HEK293 (cell line): Measurements from ENCODE around the gene PCDHA9.
A peak's percentile ranks its signal among the peaks of the same experiment; 100 is the strongest.

Experiments used
- CTCF ChIA-PET: fragments of 350-600 bp; formaldehyde crosslinking; extraction: SDS; loops from one replicate; lab custom pipeline; 2021; ENCODE audit warnings: antibody characterized with exemption; lab: Yijun Ruan, JAX
- POLR2A ChIA-PET: fragments of 300-600 bp; formaldehyde crosslinking; extraction: SDS; loops from one replicate; lab custom pipeline; 2020; ENCODE audit warnings: antibody characterized with exemption, inconsistent platforms; lab: Yijun Ruan, JAX
- H3K27ac ChIP-seq: fragments of 200-500 bp; sonication (Bioruptor generic); 2 replicates; pipeline ENCODE4 v1.5.1; 2014; ENCODE audit warnings: low read depth, low read length, control low read depth, inconsistent platforms; ENCODE audit errors: extremely low read depth
- H3K36me3 ChIP-seq, 2 experiments: fragments of 200-500 bp in 1 of 2; sonication (Bioruptor generic) in 1 of 2; 1 replicate in 1 of 2; 2 replicates in 1 of 2; pipeline ENCODE4 v1.5.1; 2014 to 2017; ENCODE audit warnings: inconsistent platforms in 2 of 2, low read length in 2 of 2; ENCODE audit not compliant: control insufficient read depth in 2 of 2, insufficient read depth in 1 of 2
- H3K4me1 ChIP-seq: fragments of 200-500 bp; sonication (Bioruptor generic); 2 replicates; pipeline ENCODE4 v1.5.1; 2014; ENCODE audit warnings: mild to moderate bottlenecking, low read length, inconsistent platforms; ENCODE audit not compliant: control insufficient read depth, insufficient read depth
- H3K4me3 ChIP-seq: 2 replicates; pipeline ENCODE4 v1.5.1; 2011; ENCODE audit warnings: low read depth, mild to moderate bottlenecking, control low read depth, low read length, moderate library complexity
- H3K9me3 ChIP-seq: fragments of 200-500 bp; sonication (Bioruptor generic); 2 replicates; pipeline ENCODE4 v1.5.1; 2014; ENCODE audit warnings: low read depth, low read length, inconsistent platforms; ENCODE audit not compliant: control insufficient read depth, insufficient read depth
- FEZF1 ChIP-seq: fragments of 450-650 bp; formaldehyde crosslinking; IDR thresholded peaks from 2 replicates; pipeline ENCODE4 v1.5.1; 2016; ENCODE audit warnings: missing biosample characterization, missing genetic modification characterization
- HIC1 ChIP-seq: fragments of 450-650 bp; formaldehyde crosslinking; IDR thresholded peaks from 2 replicates; pipeline ENCODE4 v1.5.1; 2016; ENCODE audit warnings: missing biosample characterization, missing genetic modification characterization
- REST ChIP-seq: fragments of 450-650 bp; formaldehyde crosslinking; IDR thresholded peaks from 2 replicates; pipeline ENCODE4 v1.5.1; 2016; ENCODE audit warnings: missing biosample characterization, missing genetic modification characterization
- ZBTB17 ChIP-seq: fragments of 450-650 bp; formaldehyde crosslinking; IDR thresholded peaks from 2 replicates; pipeline ENCODE4 v1.5.1; 2016; ENCODE audit warnings: missing biosample characterization, missing genetic modification characterization
- ZBTB6 ChIP-seq: fragments of 450-650 bp; formaldehyde crosslinking; IDR thresholded peaks from 2 replicates; pipeline ENCODE4 v1.5.1; 2017; ENCODE audit warnings: missing biosample characterization, missing genetic modification characterization
- ZNF132 ChIP-seq: fragments of 450-650 bp; formaldehyde crosslinking; IDR thresholded peaks from 2 replicates; pipeline ENCODE4 v1.5.1; 2017; ENCODE audit warnings: missing biosample characterization, missing genetic modification characterization, borderline replicate concordance
- ZNF23 ChIP-seq: fragments of 450-650 bp; formaldehyde crosslinking; IDR thresholded peaks from 2 replicates; pipeline ENCODE4 v1.5.1; 2016; ENCODE audit warnings: missing biosample characterization, missing genetic modification characterization, borderline replicate concordance
- ZNF292 ChIP-seq: fragments of 450-650 bp; formaldehyde crosslinking; IDR thresholded peaks from 2 replicates; pipeline ENCODE4 v1.5.1; 2016; ENCODE audit warnings: low read depth, missing biosample characterization, missing genetic modification characterization, borderline replicate concordance
- ZNF335 ChIP-seq: fragments of 450-650 bp; formaldehyde crosslinking; conservative IDR thresholded peaks from 2 replicates; pipeline ENCODE4 v1.5.1; 2016; ENCODE audit warnings: missing biosample characterization, missing genetic modification characterization
- ZNF350 ChIP-seq: fragments of 450-650 bp; formaldehyde crosslinking; IDR thresholded peaks from 2 replicates; pipeline ENCODE4 v1.5.0; 2017; ENCODE audit warnings: missing biosample characterization, mild to moderate bottlenecking, missing genetic modification characterization
- ZNF558 ChIP-seq: fragments of 450-650 bp; formaldehyde crosslinking; IDR thresholded peaks from 2 replicates; pipeline ENCODE4 v1.5.1; 2016; ENCODE audit warnings: missing biosample characterization, missing genetic modification characterization
- ZNF623 ChIP-seq: fragments of 450-650 bp; formaldehyde crosslinking; IDR thresholded peaks from 2 replicates; pipeline ENCODE4 v1.5.1; 2016; ENCODE audit warnings: missing biosample characterization, missing genetic modification characterization
- ZNF626 ChIP-seq: fragments of 450-650 bp; sonication (Bioruptor Pico); formaldehyde crosslinking; IDR thresholded peaks from 2 replicates; pipeline ENCODE4 v1.5.1; 2018; ENCODE audit warnings: missing biosample characterization, missing genetic modification characterization, inconsistent platforms
- ZNF654 ChIP-seq: fragments of 450-650 bp; formaldehyde crosslinking; IDR thresholded peaks from 2 replicates; pipeline ENCODE4 v1.5.1; 2016; ENCODE audit warnings: low read depth, missing biosample characterization, missing genetic modification characterization
- ZNF660 ChIP-seq: fragments of 450-650 bp; IDR thresholded peaks from 2 replicates; pipeline ENCODE4 v1.5.1; 2018; ENCODE audit warnings: missing biosample characterization, mild to moderate bottlenecking, missing genetic modification characterization
- ZNF76 ChIP-seq: fragments of 450-650 bp; formaldehyde crosslinking; IDR thresholded peaks from 2 replicates; pipeline ENCODE4; 2016; ENCODE audit warnings: low read depth, missing biosample characterization, missing genetic modification characterization, borderline replicate concordance
- ZNF777 ChIP-seq: fragments of 450-650 bp; formaldehyde crosslinking; IDR thresholded peaks from 2 replicates; pipeline ENCODE4 v1.5.1; 2017; ENCODE audit warnings: missing biosample characterization, missing genetic modification characterization, borderline replicate concordance

PCDHA9 gene

GRCh38 chr5:140868721-140869554, 20.8 kb downstream of the PCDHA9 start, which contains the start of gene PCDHA11:
PCDHA11 (plus strand) TSS chr5:140868957; CDS start chr5:140869104, 147 bp downstream.
- peak within 1 kb of the TSS; percentile 17; the same call in 1 of the 2 replicates for H3K4me3 ChIP-seq

More at GRCh38 chr5:140868721-140869554, 20.8 kb downstream of the PCDHA9 start, which contains the start of gene PCDHA11:
- CTCF ChIA-PET, result interaction anchor here (0.6 to 2.9 kb wide), 39 partner anchors 8 to 549 kb away, joined by 3 to 40 read pairs (median 4); partner anchors contain the start of genes PCDHA10, PCDHA13, PCDHA7 and PCDHB1
- H3K9me3 ChIP-seq, result no peaks in the 10 kb centered on the region
- H3K36me3 ChIP-seq, result no peaks in the 10 kb centered on the region
- peak; percentile 43; the same call in 1 of the 2 replicates for TF ChIP-seq ZBTB6
- no peak for TF ChIP-seq ZNF623 (tag by site-specific recombination)
- TF ChIP-seq ZNF292, result no peak
- TF ChIP-seq ZNF654 (tag by site-specific recombination), result peak; percentile 83
- TF ChIP-seq ZNF132 (tag by site-specific recombination), result no peak
- no peak for TF ChIP-seq ZNF23 (tag by site-specific recombination)
- TF ChIP-seq ZNF76 (tag by site-specific recombination), result no peak
- TF ChIP-seq ZNF777 (tag by site-specific recombination), result 0 out of 2 replicates have a peak, but pooled peaks have one; percentile 26
- TF ChIP-seq ZNF335 (tag by site-specific recombination), result peak; percentile 64
- TF ChIP-seq ZNF558 (tag by site-specific recombination), result no peak
- peak; percentile 24; the same call in 1 of the 2 replicates for TF ChIP-seq ZBTB17 (tag by site-specific recombination)
- no peak for TF ChIP-seq HIC1 (tag by site-specific recombination)
- TF ChIP-seq REST (tag by site-specific recombination), result 0 out of 2 replicates have a peak, but pooled peaks have one; percentile 29
- peak; percentile 46; the same call in 1 of the 2 replicates for TF ChIP-seq ZNF660
- no peak for TF ChIP-seq FEZF1 (tag by site-specific recombination)
- TF ChIP-seq ZNF626 (tag by site-specific recombination), result no peak
- TF ChIP-seq ZNF350 (tag by site-specific recombination), result no peak
- H3K27ac ChIP-seq, result no peak within 1 kb of the TSS
- POLR2A ChIA-PET, result interaction anchor here (0.6 to 0.9 kb wide), 2 partner anchors 103 to 172 kb away, joined by 3 read pairs; no protein-coding TSS in a partner anchor
- H3K4me1 ChIP-seq, result no peaks in the 10 kb centered on the region
